Measurements from ENCODE around the gene FMN2.

GRCh38 chr1:240314845-240315801 is 223.4 kb downstream of the FMN2 start:
- TF ChIP-seq CTCF (IDR thresholded peaks at IDR 0.05; ENCODE audit: low read depth, low read length, poor library complexity, severe bottlenecking) (no peak), EZH2phosphoT487 (IDR thresholded peaks at IDR 0.05; ENCODE audit: borderline replicate concordance, low read length) (no peak)

Data from DOHH2 (cell line).